GM19468 (cell line): ENCODE data around the gene MORN1.
"Not testable (repeated sequence)": the region's sequence is repeated elsewhere in the genome, so short reads cannot be mapped to it uniquely, and the experiment has no call there.

Source experiments
- ATAC-seq: cut with Tn5 transposase; IDR thresholded peaks from one replicate; pipeline ENCODE4 v1.9.1; 2021; ENCODE audit warnings: mild to moderate bottlenecking, moderate library complexity, moderate number of reproducible peaks; ENCODE audit not compliant: unreplicated experiment; ENCODE audit errors: extremely low read depth

Gene MORN1

GRCh38 chr1:2391041-2391930 lies at the start of gene MORN1, which contains the start of gene RER1:
TSS of gene MORN1 (minus strand) at chr1:2391554. CDS start at chr1:2391533, 21 bp downstream.
TSS of gene RER1 (plus strand) at chr1:2391841. CDS start at chr1:2395791, 3,950 bp downstream.
- peak; percentile 86 for ATAC-seq

DNA sequence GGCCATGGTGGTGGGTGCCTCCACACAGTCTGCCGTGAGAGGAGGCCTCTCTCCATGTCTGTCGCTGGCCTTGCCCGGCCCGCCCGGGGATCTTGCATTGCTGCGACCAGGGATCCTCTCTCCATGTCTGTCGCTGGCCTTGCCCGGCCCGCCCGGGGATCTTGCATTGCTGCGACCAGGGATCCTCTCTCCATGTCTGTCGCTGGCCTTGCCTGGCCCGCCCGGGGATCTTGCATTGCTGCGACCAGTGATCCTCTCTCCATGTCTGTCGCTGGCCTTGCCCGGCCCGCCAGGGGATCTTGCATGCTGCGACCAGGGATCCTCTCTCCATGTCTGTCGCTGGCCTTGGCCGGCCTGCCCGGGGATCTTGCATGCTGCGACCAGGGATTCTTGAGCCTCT lies 49.0 kb upstream of the MORN1 start:
- not testable (repeated sequence) for ATAC-seq

GRCh38 chr1:2439369-2439768 lies 48.0 kb upstream of the MORN1 start:
- ATAC-seq = no peak

GRCh38 chr1:2438641-2439040 lies 47.3 kb upstream of the MORN1 start:
- no peak for ATAC-seq

DNA sequence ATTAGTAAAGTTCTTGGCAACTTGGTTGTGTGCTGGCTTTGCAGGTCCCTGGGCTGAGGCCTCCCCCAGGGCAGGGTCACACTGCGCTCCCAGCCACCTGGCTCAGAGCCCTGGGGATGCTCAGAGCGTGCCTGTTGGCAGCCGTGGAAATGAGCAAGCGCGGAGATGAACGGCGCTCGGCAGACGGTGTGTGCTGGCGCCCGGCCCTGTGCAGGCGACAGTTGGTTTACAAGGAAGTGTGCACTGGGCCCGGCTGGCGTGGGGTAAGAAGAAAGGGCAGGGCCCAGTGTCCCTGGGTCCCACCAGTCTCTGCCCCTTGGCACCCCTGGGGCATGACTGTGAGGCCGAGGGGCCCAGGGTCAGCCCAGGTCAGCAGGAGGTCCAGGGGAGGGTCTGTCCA lies 46.7 kb upstream of the MORN1 start:
- ATAC-seq = no peak

DNA sequence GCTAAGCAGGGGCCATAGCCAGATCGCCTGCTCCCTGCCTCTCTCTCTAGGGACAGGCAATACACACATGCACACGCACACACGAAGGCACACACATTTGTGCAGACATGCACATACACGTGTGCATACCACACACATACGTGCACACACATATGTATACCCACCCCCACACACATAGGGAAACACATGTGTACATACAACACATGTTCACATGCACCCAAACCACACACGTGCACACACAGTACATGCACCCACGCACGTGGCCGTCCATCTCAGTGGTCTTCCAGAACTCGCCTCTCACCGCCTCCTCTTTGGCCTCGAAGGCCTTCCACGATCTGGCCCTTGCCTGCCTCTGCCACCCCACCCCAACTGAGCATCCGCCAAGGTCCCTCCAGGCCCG lies 46.3 kb upstream of the MORN1 start:
- no peak for ATAC-seq

DNA sequence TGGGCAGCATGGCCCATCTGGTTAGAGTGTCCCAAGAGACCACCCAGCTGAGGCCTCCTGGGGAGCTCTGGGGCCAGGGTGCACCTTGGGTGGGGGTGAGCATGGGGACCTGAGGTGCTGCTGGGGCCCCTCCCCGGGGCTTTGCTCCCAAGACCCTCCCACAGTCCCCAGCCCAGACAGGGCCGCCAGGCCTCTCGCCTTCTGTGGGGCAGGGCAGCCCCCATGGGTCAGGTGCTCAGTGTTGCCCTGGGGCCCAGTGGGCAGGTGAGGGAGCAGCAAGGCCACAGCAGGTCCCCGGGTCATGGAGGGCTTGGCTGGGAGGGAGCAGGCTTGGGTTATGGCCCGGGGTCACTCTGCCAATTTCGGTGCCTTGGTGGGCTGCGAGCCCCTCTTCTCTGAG lies 45.5 kb upstream of the MORN1 start:
- no peak for ATAC-seq

DNA sequence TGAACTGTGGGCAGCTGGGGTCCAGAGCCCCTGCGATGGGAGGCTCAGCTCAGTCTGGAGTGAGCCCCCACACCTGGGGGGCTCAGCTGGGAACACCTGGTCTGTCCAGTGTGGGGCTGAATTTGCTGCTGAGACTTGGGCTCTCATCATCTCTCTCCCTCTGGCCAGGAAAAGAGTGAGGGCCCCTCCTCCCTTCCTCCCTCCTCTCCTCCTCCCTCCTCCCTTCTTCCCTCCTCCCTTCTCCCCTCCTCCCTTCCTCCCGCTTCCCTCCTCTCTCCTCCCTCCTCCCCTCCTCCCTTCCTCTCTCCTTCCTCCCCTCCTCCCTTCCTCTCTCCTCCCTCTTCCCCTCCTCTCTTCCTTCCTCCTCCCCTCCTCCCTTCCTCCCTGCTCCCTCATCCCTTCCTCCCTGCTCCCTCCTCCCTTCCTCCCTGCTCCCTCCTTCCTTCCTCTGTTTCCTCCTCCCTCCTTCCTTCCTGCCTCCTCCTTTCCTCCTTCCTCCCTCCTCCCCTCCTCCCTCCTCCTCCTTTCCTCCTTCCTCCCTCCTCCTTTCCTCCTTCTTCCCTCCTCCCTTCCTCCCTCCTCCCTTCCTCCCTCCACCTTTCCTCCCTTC lies 44.5 kb upstream of the MORN1 start:
- ATAC-seq = no peak

DNA sequence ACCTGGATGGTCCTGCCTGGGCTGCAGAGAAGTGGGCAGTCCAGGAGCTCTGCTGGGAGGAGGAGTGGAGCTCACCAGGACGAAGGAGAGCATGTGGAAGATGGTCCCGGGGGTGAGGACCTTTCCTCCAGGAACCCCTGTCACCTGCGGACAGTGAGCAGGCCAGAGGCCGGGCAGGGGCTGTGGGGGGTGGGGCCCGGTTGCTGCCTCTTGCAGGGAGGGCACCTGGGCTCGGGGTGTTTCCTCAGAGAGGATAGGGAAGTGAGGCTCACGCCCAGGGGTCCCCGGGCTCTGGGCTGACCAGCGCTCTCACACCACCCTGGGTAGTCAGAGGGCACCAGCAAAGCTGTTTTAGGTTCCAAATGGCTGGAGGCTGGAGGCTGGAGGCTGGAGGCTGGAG lies 43.7 kb upstream of the MORN1 start:
- no peak for ATAC-seq

- no peak for ATAC-seq
These were observed 42.7 kb upstream of the MORN1 start for GRCh38 chr1:2433936-2434655.

DNA sequence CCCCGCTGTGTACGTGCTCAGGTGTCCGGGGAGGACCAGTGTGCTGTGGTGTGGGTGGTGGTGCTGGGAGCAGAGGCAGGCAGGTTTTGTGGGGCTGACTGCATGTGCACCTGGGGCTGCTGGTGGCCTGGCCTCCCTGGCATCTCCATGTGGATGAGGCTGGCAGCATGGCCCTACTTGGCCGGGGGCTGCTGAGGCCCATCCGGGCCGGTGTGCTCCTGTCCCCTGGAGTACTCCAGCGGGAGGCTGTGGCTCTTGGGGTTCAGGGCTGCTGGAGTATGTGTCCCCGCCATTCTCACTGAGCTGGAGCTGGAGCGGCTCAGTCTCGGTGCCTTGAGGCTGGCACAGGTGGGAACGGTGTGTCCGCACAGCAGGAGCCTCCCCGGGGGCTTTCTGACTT lies 41.8 kb upstream of the MORN1 start:
- no peak for ATAC-seq

- ATAC-seq = no peak
These were observed 41.1 kb upstream of the MORN1 start for GRCh38 chr1:2432441-2432844.

- ATAC-seq = no peak
These were observed 40.2 kb upstream of the MORN1 start for GRCh38 chr1:2431518-2431917.

GRCh38 chr1:2431103-2431502 lies 39.7 kb upstream of the MORN1 start:
- no peak for ATAC-seq

GRCh38 chr1:2430592-2430973 lies 39.2 kb upstream of the MORN1 start:
- no peak for ATAC-seq

GRCh38 chr1:2429780-2430591 lies 38.6 kb upstream of the MORN1 start:
- ATAC-seq = no peak

DNA sequence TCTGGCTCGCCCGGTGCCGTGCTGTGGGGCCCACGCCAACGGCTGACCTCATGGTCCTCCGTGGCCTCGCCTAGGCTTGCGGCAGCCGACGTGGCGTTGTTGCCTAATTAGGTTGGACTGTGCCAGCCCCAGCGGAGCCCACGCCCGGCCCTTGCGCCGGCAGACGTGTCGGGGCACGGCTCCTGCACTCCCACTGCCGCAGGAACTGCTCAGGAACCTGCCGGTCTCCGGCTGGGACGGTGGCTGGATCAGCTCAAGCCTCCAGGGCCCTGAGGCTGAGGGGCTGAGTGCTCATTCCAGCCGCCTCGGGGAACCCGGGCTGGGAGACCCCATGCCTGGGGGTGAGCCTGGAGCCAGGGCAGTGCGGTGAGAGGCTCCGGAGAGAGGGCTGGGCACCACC lies 37.1 kb upstream of the MORN1 start:
- no peak for ATAC-seq

DNA sequence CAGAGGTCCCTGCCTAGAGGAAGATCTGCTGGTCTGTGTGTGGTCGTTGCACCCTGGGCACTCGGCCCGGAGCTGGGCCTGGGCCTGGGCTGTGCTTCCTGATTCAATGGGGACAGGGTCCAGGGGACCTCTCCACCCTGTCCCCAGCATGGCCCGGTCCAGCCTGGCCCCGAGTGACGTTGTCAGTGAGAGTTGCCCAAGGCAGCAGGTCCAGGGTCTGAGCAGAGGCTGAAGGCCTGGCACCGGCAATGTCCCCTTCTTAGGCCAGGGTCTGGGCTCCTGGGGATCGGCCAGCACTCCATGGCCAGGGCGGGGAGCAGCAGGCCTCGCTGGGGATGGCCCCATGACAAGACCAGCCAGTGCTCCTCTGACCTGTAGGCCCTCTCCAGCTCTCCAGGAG lies 36.6 kb upstream of the MORN1 start:
- no peak for ATAC-seq

- no peak for ATAC-seq
These were observed 35.7 kb upstream of the MORN1 start for GRCh38 chr1:2427051-2427450.

- no peak for ATAC-seq
These were observed 35.2 kb upstream of the MORN1 start for GRCh38 chr1:2426540-2426939.
